Right atrium auricular region (tissue), 2 donors: ENCODE measurements around the gene VIP. TPM values are rescaled to one million over a fixed set of nuclear protein-coding genes. Genes with fewer than 3 reads are reported as not detected.

ENCODE experiments used
- DNase-seq: peaks from one replicate; pipeline ENCODE4 v3.0.0-alpha.2; 2019; ENCODE audit warnings: low spot score
- H3K27ac ChIP-seq, 2 donors: fragments of 200-600 bp; sonication (generic); 1 replicate in 1 of 2; 2 replicates in 1 of 2; pipeline ENCODE4 v1.5.1; 2016 to 2019
- H3K27me3 ChIP-seq, 2 donors: fragments of 200-600 bp; sonication (generic); one replicate each; pipeline versions ENCODE4 v1.5.1 to v1.6.0; 2017 to 2019
- H3K36me3 ChIP-seq: fragments of 200-600 bp; sonication (generic); one replicate; pipeline ENCODE4 v1.5.1; 2016
- H3K4me1 ChIP-seq, 2 donors: fragments of 200-600 bp; sonication (generic); one replicate each; pipeline versions ENCODE4 v1.5.1 to v1.6.0; 2017 to 2019
- H3K4me3 ChIP-seq, 2 donors: fragments of 200-600 bp; sonication (generic); 1 replicate in 1 of 2; 2 replicates in 1 of 2; pipeline ENCODE4 v1.5.1; 2017 to 2019; ENCODE audit warnings: mild to moderate bottlenecking in 1 of 2, moderate library complexity in 1 of 2
- H3K9me3 ChIP-seq, 2 donors: fragments of 200-600 bp; sonication (generic); one replicate each; pipeline ENCODE4 v1.5.1; 2019
- CTCF ChIP-seq, 2 donors: fragments of 200-600 bp; sonication (generic); IDR thresholded peaks; one replicate each; pipeline ENCODE4 v1.5.1; 2019; ENCODE audit warnings: antibody characterized with exemption in 2 of 2
- total RNA-seq, 2 donors: library from RNA; depleted of rRNA; stranded (reverse); fragments of >200 nt; gene quantifications; one replicate each; pipeline ENCODE4 v1.1.0, GENCODE V29; 2016

The VIP gene
- total RNA-seq, 2 donors from 2014 or later = 1.2 TPM; not detected in 1

DNA sequence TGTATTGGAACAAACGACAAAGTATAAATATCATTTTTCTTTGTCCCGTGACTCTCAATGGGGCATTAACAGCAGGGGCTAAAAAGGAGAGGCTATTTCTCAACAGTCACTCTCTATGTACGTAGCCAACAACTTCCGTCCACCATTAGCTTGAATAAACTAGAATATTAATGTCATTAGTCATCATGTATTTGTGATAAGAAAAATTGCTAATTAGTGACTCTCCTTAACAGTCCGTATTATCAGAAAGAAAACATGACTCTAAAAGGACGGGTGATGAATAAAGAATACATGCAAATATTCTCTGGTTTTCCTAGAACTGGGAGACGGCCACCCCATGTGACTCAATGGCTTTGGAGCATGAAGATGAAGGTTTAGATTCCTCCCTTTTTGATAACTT lies 18.6 kb downstream of the VIP start:
- Histone ChIP-seq H3K4me1 (no peaks in the 10 kb centered on the region), H3K27ac (no peak overlapping the region), H3K27me3 (no peaks in the 10 kb centered on the region), H3K9me3 (no peaks in the 10 kb centered on the region), H3K36me3 (no peaks in the 10 kb centered on the region), H3K4me3 (no peak overlapping the region)
- TF ChIP-seq CTCF (IDR thresholded peaks at IDR 0.05) = no peak
- no peak for DNase-seq

DNA sequence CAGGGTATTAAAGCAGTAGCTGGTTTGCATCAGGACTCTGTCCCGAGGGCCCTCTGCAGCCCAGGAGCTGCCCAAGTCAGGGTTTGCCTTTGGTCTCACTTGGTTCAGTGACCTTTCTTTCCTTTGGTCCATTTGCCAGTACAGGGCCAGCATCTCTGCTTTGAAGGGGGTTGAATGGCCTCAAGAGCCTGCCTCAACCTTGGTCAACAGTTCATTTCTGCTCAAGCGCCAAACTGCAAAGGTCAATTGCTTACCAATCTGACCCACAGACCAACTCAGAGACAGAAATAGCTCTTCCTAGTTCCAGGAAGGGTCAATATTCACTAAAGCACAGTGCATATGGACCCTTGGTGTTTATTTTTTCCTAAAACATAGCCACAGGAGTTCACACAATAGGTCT lies 19.4 kb downstream of the VIP start:
- no peak overlapping the region for H3K4me3 ChIP-seq
- H3K27me3 ChIP-seq = no peaks in the 10 kb centered on the region
- no peak overlapping the region for H3K27ac ChIP-seq
- no peak for DNase-seq
- no peaks in the 10 kb centered on the region for H3K9me3 ChIP-seq
- no peak for TF ChIP-seq CTCF (IDR thresholded peaks at IDR 0.05)
- no peaks in the 10 kb centered on the region for H3K4me1 ChIP-seq
- H3K36me3 ChIP-seq = no peaks in the 10 kb centered on the region

DNA sequence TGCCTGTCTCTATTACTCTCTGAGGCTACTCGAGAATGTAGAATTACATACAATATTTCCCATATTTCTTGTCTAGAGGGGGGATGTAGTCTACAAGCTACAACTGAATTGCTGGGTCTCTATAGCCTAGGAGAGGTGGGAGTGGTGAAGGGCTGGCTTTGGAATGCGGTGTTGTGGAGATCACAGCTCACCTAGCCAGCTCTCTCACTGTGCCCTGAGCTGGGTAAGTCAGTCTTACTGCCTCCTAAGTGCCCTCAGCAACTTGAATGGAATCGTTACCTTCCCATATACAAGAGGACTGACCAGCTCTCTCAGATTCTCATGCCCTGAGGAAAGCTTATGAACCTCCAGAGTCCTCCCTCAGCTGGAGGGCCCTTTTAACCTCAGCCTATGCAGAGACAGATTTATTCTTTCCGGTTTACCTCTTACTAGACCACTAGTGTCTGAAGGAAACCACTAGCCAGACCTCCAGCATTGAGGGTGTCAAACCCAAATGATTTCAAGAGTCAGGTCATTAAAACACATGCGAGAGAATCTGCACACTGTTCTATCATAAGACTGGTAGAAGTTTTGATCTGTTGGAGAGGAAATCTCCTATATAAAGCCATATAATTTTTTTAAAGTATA lies 20.6 kb downstream of the VIP start:
- no peak for TF ChIP-seq CTCF (IDR thresholded peaks at IDR 0.05)
- H3K9me3 ChIP-seq = no peaks in the 10 kb centered on the region
- no peaks in the 10 kb centered on the region for H3K4me1 ChIP-seq
- no peak overlapping the region for H3K27ac ChIP-seq
- H3K36me3 ChIP-seq = no peaks in the 10 kb centered on the region
- no peaks in the 10 kb centered on the region for H3K27me3 ChIP-seq
- H3K4me3 ChIP-seq = no peak overlapping the region
- no peak for DNase-seq

GRCh38 chr6:152775428-152775827 lies 24.8 kb downstream of the VIP start:
- no peak overlapping the region for H3K4me3 ChIP-seq
- DNase-seq = no peak
- no peaks in the 10 kb centered on the region for H3K36me3 ChIP-seq
- H3K27ac ChIP-seq = no peak overlapping the region
- H3K9me3 ChIP-seq = no peaks in the 10 kb centered on the region
- H3K4me1 ChIP-seq = no peaks in the 10 kb centered on the region
- no peak for TF ChIP-seq CTCF (IDR thresholded peaks at IDR 0.05)
- no peaks in the 10 kb centered on the region for H3K27me3 ChIP-seq

DNA sequence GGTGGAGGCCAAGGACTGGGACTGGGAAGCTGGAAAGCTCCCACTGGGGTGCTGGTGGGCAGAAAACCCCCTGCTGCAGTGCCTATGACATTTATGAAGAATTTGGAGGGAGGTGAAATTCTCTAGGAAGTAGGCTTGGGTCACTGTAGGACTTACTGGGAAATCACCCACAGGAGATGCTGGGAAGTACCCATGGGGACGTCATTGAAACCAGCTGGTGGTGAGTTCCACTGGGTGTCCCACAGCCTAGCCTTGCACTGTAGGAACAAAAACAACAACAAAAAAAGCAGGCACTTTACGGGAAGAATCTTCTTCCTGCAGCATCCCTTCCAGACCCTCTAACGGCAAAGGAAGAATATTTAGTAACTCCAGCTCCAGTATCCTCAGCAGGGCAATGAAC lies 26.2 kb downstream of the VIP start:
- no peak overlapping the region for H3K27ac ChIP-seq
- no peak for DNase-seq
- no peaks in the 10 kb centered on the region for H3K27me3 ChIP-seq
- TF ChIP-seq CTCF (IDR thresholded peaks at IDR 0.05) = no peak
- no peaks in the 10 kb centered on the region for H3K9me3 ChIP-seq
- no peaks in the 10 kb centered on the region for H3K36me3 ChIP-seq
- no peak overlapping the region for H3K4me3 ChIP-seq
- no peaks in the 10 kb centered on the region for H3K4me1 ChIP-seq

DNA sequence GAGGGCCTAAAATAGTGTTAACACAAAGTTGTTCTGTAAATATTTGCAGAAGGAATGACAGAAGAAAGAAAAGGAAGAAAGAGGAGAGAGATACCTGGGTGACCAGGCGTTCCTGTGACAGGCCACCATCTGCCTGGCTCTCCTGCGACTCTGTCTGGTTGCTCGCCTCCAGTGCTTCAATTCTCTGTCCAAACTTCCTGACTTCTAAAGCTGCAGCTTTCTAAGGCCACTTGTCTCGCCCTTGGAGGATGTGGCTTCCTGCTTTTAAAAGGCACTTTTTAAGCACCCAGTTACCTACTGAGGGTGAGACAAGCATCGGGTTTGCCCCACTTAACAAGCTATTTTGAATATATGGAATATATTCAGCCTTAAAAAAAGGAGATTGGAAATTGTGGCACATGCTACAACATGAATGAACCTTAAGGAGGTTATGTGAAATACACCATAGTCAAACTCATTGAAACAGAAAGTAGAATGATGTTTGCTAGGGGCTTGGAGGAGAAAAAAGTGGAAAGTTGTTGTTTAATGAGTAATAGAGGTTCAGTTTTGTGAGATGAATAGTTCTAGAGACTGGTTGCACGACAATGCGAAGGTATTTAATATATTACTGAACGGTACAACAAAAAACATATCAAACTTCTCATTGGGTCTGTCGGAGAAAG lies 32.8 kb downstream of the VIP start:
- no peak for TF ChIP-seq CTCF (IDR thresholded peaks at IDR 0.05)
- H3K36me3 ChIP-seq = no peaks in the 10 kb centered on the region
- H3K4me3 ChIP-seq = no peak overlapping the region
- no peak overlapping the region for H3K27ac ChIP-seq
- H3K4me1 ChIP-seq = no peaks in the 10 kb centered on the region
- no peak for DNase-seq
- no peaks in the 10 kb centered on the region for H3K27me3 ChIP-seq
- no peaks in the 10 kb centered on the region for H3K9me3 ChIP-seq
